HFFc6 (cell line): Measurements from ENCODE around the gene PPP2CA. TPM values are rescaled to one million over a fixed set of nuclear protein-coding genes. Genes with fewer than 3 reads are reported as not detected.
A peak's percentile ranks its signal among the peaks of the same experiment; 100 is the strongest.

Experiments used
- DNase-seq: peaks from one replicate; pipeline ENCODE4 v3.0.0-alpha.2; 2018
- H3K27ac Mint-ChIP-seq: 2 replicates; pipeline ENCODE4 v1.8.0; 2020; ENCODE audit warnings: mild to moderate bottlenecking, mixed read lengths
- H3K27me3 Mint-ChIP-seq: 2 replicates; pipeline ENCODE4 v1.8.0; 2021; ENCODE audit warnings: mild to moderate bottlenecking, moderate library complexity, mixed read lengths; ENCODE audit not compliant: insufficient read depth
- H3K36me3 Mint-ChIP-seq: 2 replicates; pipeline ENCODE4 v1.8.0; 2021; ENCODE audit warnings: low read depth, mixed read lengths
- H3K4me1 Mint-ChIP-seq: 2 replicates; pipeline ENCODE4 v1.8.0; 2020; ENCODE audit warnings: low read depth, mixed read lengths
- H3K4me3 Mint-ChIP-seq: 2 replicates; pipeline ENCODE4 v1.8.0; 2020; ENCODE audit warnings: mild to moderate bottlenecking, moderate library complexity, mixed read lengths
- H3K9me3 Mint-ChIP-seq: 2 replicates; pipeline ENCODE4 v1.8.0; 2020; ENCODE audit warnings: mild to moderate bottlenecking, mixed read lengths
- microRNA-seq: library from miRNA; unstranded; fragments of <30 nt; microRNA quantifications from one replicate; pipeline ENCODE4, GENCODE V29; 2019
- total RNA-seq, 6 experiments: library from RNA; stranded (reverse); fragmentation: NEBNext Ultra II Directional; extraction: Animal tissue kit (Norgen Biotek cat#: 25700); gene quantifications; 2 replicates in 1 of 6; 3 replicates in 5 of 6; pipeline ENCODE4 v1.2.3, GENCODE V29; 2021
- TF ChIP-seq, protein P1 (sequence below): fragments of 200-600 bp; sonication (generic); IDR thresholded peaks from 2 replicates; pipeline ENCODE4 v1.5.0; 2021; ENCODE audit warnings: antibody characterized with exemption, mild to moderate bottlenecking

Gene PPP2CA
- total RNA-seq, 6 experiments from 2014 or later = 153 to 172 (median 156) TPM

DNA sequence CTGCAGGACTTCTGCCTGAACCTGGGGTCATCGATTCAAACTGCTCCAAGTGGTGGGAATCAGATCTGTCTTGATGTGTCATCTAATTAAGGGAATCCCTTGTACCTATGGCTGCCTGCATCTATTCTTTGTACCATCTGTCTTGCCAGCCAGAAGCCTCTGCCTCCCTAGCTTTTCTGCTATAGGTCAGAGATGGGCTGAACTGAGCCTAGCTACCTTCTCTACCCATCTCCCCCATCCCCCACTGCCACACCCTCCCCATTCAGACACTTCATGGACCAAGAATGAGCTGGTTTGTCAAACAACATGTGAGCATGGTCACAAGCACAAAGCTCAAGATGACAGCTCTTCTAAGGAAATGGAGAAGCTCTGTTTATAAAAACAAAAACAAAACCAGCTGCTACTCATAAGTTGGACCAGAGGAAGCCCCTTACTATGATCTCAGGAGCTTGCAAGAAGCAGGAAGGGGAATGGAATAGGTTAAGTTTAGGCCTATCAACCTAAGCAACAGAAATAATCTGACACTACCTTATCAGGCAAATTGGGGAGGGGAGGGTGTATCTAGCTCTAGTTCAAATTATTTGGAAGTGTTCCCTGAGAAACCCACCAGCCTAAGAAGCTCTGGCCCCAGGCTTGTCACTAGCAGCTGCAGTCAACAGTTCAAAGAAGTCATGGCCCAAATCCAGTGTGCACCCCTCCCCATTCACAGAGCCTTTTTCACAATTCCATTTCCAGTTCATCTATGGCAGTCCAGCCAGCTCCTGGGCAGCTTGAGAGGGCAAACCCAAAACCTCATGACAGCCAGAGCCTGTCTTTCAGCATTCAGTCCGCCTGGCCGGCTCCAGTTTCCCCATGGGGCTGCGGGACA lies 79.0 kb downstream of the PPP2CA start:
- Mint-ChIP-seq H3K9me3 (no peaks in the 10 kb centered on the region), H3K36me3 (peaks cover 10% of the 10 kb centered on the region), H3K27me3 (peaks cover 2% of the 10 kb centered on the region; the same call in 1 of the 2 replicates), H3K4me1 (peaks cover 21% of the 10 kb centered on the region), H3K4me3 (no peak overlapping the region), H3K27ac (peak overlapping the region; percentile 60; the same call in 1 of the 2 replicates)
- TF ChIP-seq, protein P1, sequence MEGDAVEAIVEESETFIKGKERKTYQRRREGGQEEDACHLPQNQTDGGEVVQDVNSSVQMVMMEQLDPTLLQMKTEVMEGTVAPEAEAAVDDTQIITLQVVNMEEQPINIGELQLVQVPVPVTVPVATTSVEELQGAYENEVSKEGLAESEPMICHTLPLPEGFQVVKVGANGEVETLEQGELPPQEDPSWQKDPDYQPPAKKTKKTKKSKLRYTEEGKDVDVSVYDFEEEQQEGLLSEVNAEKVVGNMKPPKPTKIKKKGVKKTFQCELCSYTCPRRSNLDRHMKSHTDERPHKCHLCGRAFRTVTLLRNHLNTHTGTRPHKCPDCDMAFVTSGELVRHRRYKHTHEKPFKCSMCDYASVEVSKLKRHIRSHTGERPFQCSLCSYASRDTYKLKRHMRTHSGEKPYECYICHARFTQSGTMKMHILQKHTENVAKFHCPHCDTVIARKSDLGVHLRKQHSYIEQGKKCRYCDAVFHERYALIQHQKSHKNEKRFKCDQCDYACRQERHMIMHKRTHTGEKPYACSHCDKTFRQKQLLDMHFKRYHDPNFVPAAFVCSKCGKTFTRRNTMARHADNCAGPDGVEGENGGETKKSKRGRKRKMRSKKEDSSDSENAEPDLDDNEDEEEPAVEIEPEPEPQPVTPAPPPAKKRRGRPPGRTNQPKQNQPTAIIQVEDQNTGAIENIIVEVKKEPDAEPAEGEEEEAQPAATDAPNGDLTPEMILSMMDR = no peak
- DNase-seq = no peak

DNA sequence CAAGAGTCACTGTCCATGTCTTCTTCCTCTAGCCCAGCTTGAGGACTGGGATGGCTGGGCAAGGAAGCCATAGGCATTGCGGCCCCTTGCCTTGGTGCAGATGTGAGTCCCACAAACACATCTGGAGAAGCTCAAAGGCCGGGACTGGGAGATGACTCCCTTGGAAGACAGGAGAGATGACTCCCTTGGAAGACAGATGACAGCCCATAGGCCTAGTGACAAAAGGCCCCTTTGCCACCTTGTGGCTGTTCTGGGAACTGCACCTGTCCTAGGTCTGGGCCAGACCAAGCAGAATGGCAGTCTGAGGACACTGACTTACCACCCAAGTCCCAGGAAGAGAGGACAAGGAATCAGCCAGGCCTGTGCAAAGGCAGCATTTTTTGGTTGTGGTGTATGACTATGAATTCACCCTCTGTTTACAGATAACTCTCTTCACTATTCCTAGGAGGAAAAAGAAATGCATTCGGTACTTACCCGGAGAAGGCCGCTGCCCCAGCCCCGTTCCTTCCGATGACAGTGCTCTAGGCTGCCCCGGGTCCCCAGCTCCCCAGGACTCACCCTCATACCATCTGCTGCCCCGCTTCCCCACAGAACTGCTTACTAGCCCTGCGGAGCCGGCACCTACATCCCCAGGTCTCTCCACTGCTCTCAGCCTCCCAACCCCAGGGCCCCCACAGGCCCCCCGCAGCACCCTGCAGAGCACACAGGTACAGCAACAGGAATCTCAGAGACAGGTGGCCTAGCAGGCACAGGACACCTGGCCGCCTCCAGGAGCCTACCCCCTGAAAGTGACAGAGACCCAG lies 79.9 kb downstream of the PPP2CA start:
- peak; percentile 69 for DNase-seq
- H3K4me1 Mint-ChIP-seq = peaks cover 19% of the 10 kb centered on the region
- H3K9me3 Mint-ChIP-seq = no peaks in the 10 kb centered on the region
- TF ChIP-seq, protein P1 = peak; percentile 97
- peak overlapping the region; percentile 29; the same call in 1 of the 2 replicates for H3K27ac Mint-ChIP-seq
- no peak overlapping the region for H3K4me3 Mint-ChIP-seq
- H3K27me3 Mint-ChIP-seq = peaks cover 2% of the 10 kb centered on the region; the same call in 1 of the 2 replicates
- H3K36me3 Mint-ChIP-seq = peaks cover 5% of the 10 kb centered on the region

GRCh38 chr5:134145041-134145757 lies 80.7 kb downstream of the PPP2CA start:
- Mint-ChIP-seq H3K4me1 (peaks cover 26% of the 10 kb centered on the region), H3K27me3 (peaks cover 2% of the 10 kb centered on the region; the same call in 1 of the 2 replicates), H3K36me3 (peaks cover 5% of the 10 kb centered on the region), H3K27ac (no peak overlapping the region), H3K9me3 (no peaks in the 10 kb centered on the region), H3K4me3 (no peak overlapping the region)
- DNase-seq = no peak
- TF ChIP-seq, protein P1 = no peak

Small RNA genes within 50 kb of the gene (microRNA-seq; reads per million reads assigned to microRNA genes)
- not detected for gene MIR3661

Other genes starting within 250 kb of the PPP2CA start
- gene VDAC1, start 221.1 kb downstream of the PPP2CA start, total RNA-seq = 100 to 1,000 TPM; 276 to 324 (median 316) TPM
- gene TCF7, start 111.4 kb downstream of the PPP2CA start, total RNA-seq = 1 to 10 TPM in 5 of 6 experiments, under 1 TPM in 1; 0.99 to 3.9 (median 3.2) TPM
- gene SKP1, start 49.1 kb downstream of the PPP2CA start, total RNA-seq = 100 to 1,000 TPM; 419 to 474 (median 442) TPM
- gene CDKL3, start 141.1 kb upstream of the PPP2CA start, total RNA-seq = 1 to 10 TPM; 1.4 to 3.2 (median 2.2) TPM
- gene UBE2B, start 145.5 kb upstream of the PPP2CA start, total RNA-seq = 100 to 1,000 TPM in 1 of 6 experiments, 10 to 100 TPM in 5; 85.0 to 105 (median 95.6) TPM
- 10 to 100 TPM; 23.3 to 30.2 (median 28.4) TPM for gene CDKN2AIPNL, start 185.8 kb upstream of the PPP2CA start, total RNA-seq